Measurements from ENCODE around the gene SPHK2.
"Not testable (repeated sequence)": the region's sequence is repeated elsewhere in the genome, so short reads cannot be mapped to it uniquely, and the experiment has no call there.

SPHK2 gene

GRCh38 chr19:48624791-48625723 lies 5.8 kb downstream of the SPHK2 start:
- FAIRE-seq: no peak

- no peak for FAIRE-seq
These were observed 6.6 kb downstream of the SPHK2 start for GRCh38 chr19:48625891-48626327.

- FAIRE-seq: no peak
These were observed 8.0 kb downstream of the SPHK2 start for GRCh38 chr19:48627201-48627864.

- no peak for FAIRE-seq
These were observed 8.6 kb downstream of the SPHK2 start for GRCh38 chr19:48627865-48628314.

- FAIRE-seq: no peak
These were observed 9.4 kb downstream of the SPHK2 start for GRCh38 chr19:48628486-48629296.

GRCh38 chr19:48629297-48629598 lies 9.9 kb downstream of the SPHK2 start:
- no peak for FAIRE-seq

GRCh38 chr19:48629599-48630295 lies 10.4 kb downstream of the SPHK2 start:
- FAIRE-seq: no peak

GRCh38 chr19:48630296-48631063 lies 11.2 kb downstream of the SPHK2 start:
- FAIRE-seq: no peak

GRCh38 chr19:48631225-48631624 lies 11.9 kb downstream of the SPHK2 start:
- no peak for FAIRE-seq

- not testable (repeated sequence) for FAIRE-seq
These were observed 13.0 kb downstream of the SPHK2 start for GRCh38 chr19:48632286-48632685.

GRCh38 chr19:48632692-48633147 lies 13.4 kb downstream of the SPHK2 start:
- FAIRE-seq: no peak

- FAIRE-seq: no peak
These were observed 14.1 kb downstream of the SPHK2 start for GRCh38 chr19:48633148-48634035.

- no peak for FAIRE-seq
These were observed 14.7 kb downstream of the SPHK2 start for GRCh38 chr19:48634036-48634342.

- peak; percentile 75 for FAIRE-seq
These were observed 15.3 kb downstream of the SPHK2 start for GRCh38 chr19:48634424-48635262.

- no peak for FAIRE-seq
These were observed 16.1 kb downstream of the SPHK2 start for GRCh38 chr19:48635263-48635965.

GRCh38 chr19:48635966-48636858 lies 16.9 kb downstream of the SPHK2 start:
- FAIRE-seq: no peak

- FAIRE-seq: no peak
These were observed 17.6 kb downstream of the SPHK2 start, which contains the start of gene DBP for GRCh38 chr19:48636859-48637448. Gene DBP (minus strand): TSS chr19:48637379. CDS start chr19:48636994, 385 bp downstream.

Measured in TTC549 (cell line).